ENCODE measurements around the gene CDH4.
"Not testable (repeated sequence)": the region's sequence is repeated elsewhere in the genome, so short reads cannot be mapped to it uniquely, and the experiment has no call there.

Gene CDH4

GRCh38 chr20:61982951-61983315, 730.9 kb downstream of the CDH4 start:
- H3K27ac Mint-ChIP-seq, result no peak overlapping the region

GRCh38 chr20:61983965-61984364, 731.9 kb downstream of the CDH4 start:
- Mint-ChIP-seq H3K36me3 (ENCODE audit: low read depth) (peaks cover 67% of the 10 kb centered on the region), H3K4me1 (ENCODE audit: low read depth) (peaks cover 9% of the 10 kb centered on the region), H3K27me3 (ENCODE audit: low read depth) (no peaks in the 10 kb centered on the region), H3K9me3 (peaks cover 19% of the 10 kb centered on the region), H3K27ac (no peak overlapping the region), H3K4me3 (no peak overlapping the region)
- no peak for DNase-seq (ENCODE audit: low spot score)

More at GRCh38 chr20:61982951-61983315, 730.9 kb downstream of the CDH4 start:
- Mint-ChIP-seq H3K9me3 (peaks cover 19% of the 10 kb centered on the region), H3K36me3 (ENCODE audit: low read depth) (peaks cover 59% of the 10 kb centered on the region), H3K27me3 (ENCODE audit: low read depth) (no peaks in the 10 kb centered on the region), H3K4me1 (ENCODE audit: low read depth) (peaks cover 9% of the 10 kb centered on the region), H3K4me3 (no peak overlapping the region)
- DNase-seq (ENCODE audit: low spot score), result no peak

- H3K4me1 Mint-ChIP-seq (ENCODE audit: low read depth); H3K27me3 Mint-ChIP-seq (ENCODE audit: low read depth); DNase-seq (ENCODE audit: low spot score); H3K27ac Mint-ChIP-seq; H3K4me3 Mint-ChIP-seq: not testable (repeated sequence)
- Mint-ChIP-seq H3K9me3 (peaks cover 19% of the 10 kb centered on the region), H3K36me3 (ENCODE audit: low read depth) (peaks cover 70% of the 10 kb centered on the region)
Observed at GRCh38 chr20:61984431-61984830, 732.4 kb downstream of the CDH4 start.

GRCh38 chr20:61985096-61985495, 733.0 kb downstream of the CDH4 start:
- Mint-ChIP-seq H3K9me3 (peaks cover 21% of the 10 kb centered on the region), H3K27me3 (ENCODE audit: low read depth) (no peaks in the 10 kb centered on the region), H3K36me3 (ENCODE audit: low read depth) (peaks cover 75% of the 10 kb centered on the region), H3K4me1 (ENCODE audit: low read depth) (peaks cover 9% of the 10 kb centered on the region), H3K27ac (no peak overlapping the region), H3K4me3 (no peak overlapping the region)
- no peak for DNase-seq (ENCODE audit: low spot score)

DNA sequence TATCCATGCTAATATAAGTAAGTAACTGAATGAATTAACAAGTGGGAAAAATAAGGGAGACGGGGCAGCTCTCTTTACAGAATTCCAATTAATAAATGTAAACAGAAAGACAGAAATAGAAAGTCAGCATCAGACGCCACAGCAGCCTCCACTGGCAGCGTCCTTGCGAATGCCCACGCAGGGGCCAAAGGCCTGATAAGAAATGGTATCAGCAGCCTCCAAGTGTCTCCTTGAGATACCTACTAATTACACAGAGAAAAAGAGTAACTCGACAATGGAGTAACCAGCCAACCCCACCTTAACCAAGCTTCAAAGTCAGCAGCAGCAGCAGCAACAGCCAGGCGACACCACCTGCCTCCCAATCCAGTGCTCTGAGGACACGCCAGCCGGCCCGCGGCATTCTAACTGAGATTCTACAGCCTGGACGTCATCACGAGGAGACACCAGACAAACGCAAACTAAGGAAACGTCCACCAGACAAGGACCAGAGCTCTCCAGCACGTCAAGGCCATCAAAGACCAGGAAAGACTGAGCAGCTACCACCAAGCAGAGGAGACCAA, 734.8 kb downstream of the CDH4 start:
- H3K36me3 Mint-ChIP-seq (ENCODE audit: low read depth), result peaks cover 79% of the 10 kb centered on the region
- DNase-seq (ENCODE audit: low spot score), result no peak
- H3K4me1 Mint-ChIP-seq (ENCODE audit: low read depth), result peaks cover 5% of the 10 kb centered on the region

GRCh38 chr20:61988665-61989064, 736.6 kb downstream of the CDH4 start:
- Mint-ChIP-seq H3K9me3 (peaks cover 40% of the 10 kb centered on the region), H3K27me3 (ENCODE audit: low read depth) (no peaks in the 10 kb centered on the region), H3K4me3 (no peak overlapping the region), H3K36me3 (ENCODE audit: low read depth) (peaks cover 84% of the 10 kb centered on the region), H3K27ac (no peak overlapping the region), H3K4me1 (ENCODE audit: low read depth) (no peaks in the 10 kb centered on the region)
- no peak for DNase-seq (ENCODE audit: low spot score)

More for the DNA sequence above, 734.8 kb downstream of the CDH4 start:
- H3K9me3 Mint-ChIP-seq, result peaks cover 30% of the 10 kb centered on the region
- H3K4me3 Mint-ChIP-seq, result no peak overlapping the region
- H3K27ac Mint-ChIP-seq, result no peak overlapping the region
- H3K27me3 Mint-ChIP-seq (ENCODE audit: low read depth), result no peaks in the 10 kb centered on the region

- H3K4me1 Mint-ChIP-seq (ENCODE audit: low read depth), result no peaks in the 10 kb centered on the region
- H3K27ac Mint-ChIP-seq, result no peak overlapping the region
- no peak overlapping the region for H3K4me3 Mint-ChIP-seq
- DNase-seq (ENCODE audit: low spot score), result no peak
- peaks cover 84% of the 10 kb centered on the region for H3K36me3 Mint-ChIP-seq (ENCODE audit: low read depth)
- peaks cover 40% of the 10 kb centered on the region for H3K9me3 Mint-ChIP-seq
- H3K27me3 Mint-ChIP-seq (ENCODE audit: low read depth), result no peaks in the 10 kb centered on the region
Observed at GRCh38 chr20:61989741-61990140, 737.7 kb downstream of the CDH4 start.
